IMR-90 (cell line): ENCODE measurements around the gene MEIOB. TPM values are rescaled to one million over a fixed set of nuclear protein-coding genes. Genes with fewer than 3 reads are reported as not detected.

Experiments
- ATAC-seq: fragments of 200-7000 bp; cut with Tn5 transposase; 2 replicates; pipeline ENCODE4 v1.9.1; 2020; ENCODE audit warnings: low read depth, mild to moderate bottlenecking, moderate library complexity
- BruUV-seq: library from RNA; stranded (reverse); fragments of 400-500 nt; replicated peaks from 2 replicates; lab custom pipeline; 2021; lab: Mats Ljungman, UMichigan
- CTCF ChIA-PET: fragments of 300-600 bp; formaldehyde crosslinking; extraction: SDS; loops from one replicate; lab custom pipeline; 2021; ENCODE audit warnings: antibody characterized with exemption; lab: Yijun Ruan, JAX
- POLR2A ChIA-PET: fragments of 300-600 bp; sonication (Branson Sonifier 250); formaldehyde crosslinking; loops from one replicate; lab custom pipeline; 2022; ENCODE audit warnings: antibody characterized with exemption; ENCODE audit not compliant: unreplicated experiment; lab: Charles Lee
- DNase-seq: peaks from one replicate; pipeline ENCODE4 v3.0.0; 2013
- H2AFZ ChIP-seq: replicated peaks from 2 replicates; pipeline ENCODE3; 2013; ENCODE audit warnings: low read length, mild to moderate bottlenecking; ENCODE audit not compliant: poor library complexity
- H2AK5ac ChIP-seq: 2 replicates; pipeline ENCODE4 v1.6.1; 2013; ENCODE audit warnings: low read depth, low read length, inconsistent platforms
- H2AK9ac ChIP-seq: replicated peaks from 2 replicates; pipeline ENCODE3; 2013; ENCODE audit warnings: mild to moderate bottlenecking, low read depth, low read length, moderate library complexity; ENCODE audit not compliant: poor library complexity
- H2BK120ac ChIP-seq: 2 replicates; pipeline ENCODE4 v1.6.1; 2013; ENCODE audit warnings: low read depth, low read length, inconsistent platforms
- H2BK15ac ChIP-seq: 3 replicates; pipeline ENCODE4 v1.6.1; 2013; ENCODE audit warnings: low read depth, low read length, inconsistent platforms
- H2BK20ac ChIP-seq: 2 replicates; pipeline ENCODE4 v1.6.1; 2013; ENCODE audit warnings: low read depth, mild to moderate bottlenecking, inconsistent platforms, low read length, moderate library complexity
- H2BK5ac ChIP-seq: 2 replicates; pipeline ENCODE4 v1.6.1; 2013; ENCODE audit warnings: mild to moderate bottlenecking, low read depth, low read length, inconsistent platforms; ENCODE audit not compliant: poor library complexity, severe bottlenecking
- H3K14ac ChIP-seq: replicated peaks from 2 replicates; pipeline ENCODE4 v1.6.1; 2013; ENCODE audit warnings: low read depth, low read length, inconsistent platforms
- H3K18ac ChIP-seq: 2 replicates; pipeline ENCODE4 v1.6.1; 2013; ENCODE audit warnings: low read depth, low read length, control low read depth
- H3K23ac ChIP-seq: 2 replicates; pipeline ENCODE4 v1.6.1; 2013; ENCODE audit warnings: low read depth, low read length, inconsistent platforms
- H3K27ac ChIP-seq: 2 replicates; pipeline ENCODE4 v1.5.1; 2013; ENCODE audit warnings: mild to moderate bottlenecking, control low read depth, low read length; ENCODE audit not compliant: insufficient read depth
- H3K27me3 ChIP-seq: 2 replicates; pipeline ENCODE4 v1.6.1; 2013; ENCODE audit warnings: low read length; ENCODE audit not compliant: control insufficient read depth, insufficient read depth
- H3K36me3 ChIP-seq: 2 replicates; pipeline ENCODE4 v1.6.1; 2013; ENCODE audit warnings: low read length, mixed read lengths; ENCODE audit not compliant: control insufficient read depth, insufficient read depth
- H3K4ac ChIP-seq: 2 replicates; pipeline ENCODE4 v1.6.1; 2013; ENCODE audit warnings: low read depth, low read length, inconsistent platforms
- H3K4me1 ChIP-seq: 2 replicates; pipeline ENCODE4 v1.6.1; 2013; ENCODE audit warnings: low read length, mixed read lengths; ENCODE audit not compliant: control insufficient read depth, insufficient read depth
- H3K4me2 ChIP-seq: 2 replicates; pipeline ENCODE4 v1.6.1; 2013; ENCODE audit warnings: low read depth, mild to moderate bottlenecking, control low read depth, low read length, moderate library complexity
- H3K4me3 ChIP-seq: 2 replicates; pipeline ENCODE4 v1.5.1; 2013; ENCODE audit warnings: low read depth, mild to moderate bottlenecking, control low read depth, low read length, moderate library complexity; ENCODE audit not compliant: insufficient read depth
- H3K56ac ChIP-seq: 2 replicates; pipeline ENCODE4 v1.6.1; 2013; ENCODE audit warnings: low read length, inconsistent platforms; ENCODE audit not compliant: insufficient read depth; ENCODE audit errors: extremely low read depth
- H3K79me1 ChIP-seq, 2 experiments: 2 replicates each; pipeline ENCODE4 v1.6.1; 2013; ENCODE audit warnings: low read length in 2 of 2, inconsistent platforms in 1 of 2, low read depth in 1 of 2
- H3K9ac ChIP-seq: 2 replicates; pipeline ENCODE4 v1.6.1; 2013; ENCODE audit warnings: low read depth, low read length, control low read depth
- H3K9me1 ChIP-seq: 2 replicates; pipeline ENCODE4 v1.6.1; 2013; ENCODE audit warnings: low read length, inconsistent platforms; ENCODE audit not compliant: insufficient read depth
- H3K9me3 ChIP-seq: 2 replicates; pipeline ENCODE4 v1.6.1; 2013; ENCODE audit warnings: low read length; ENCODE audit not compliant: control insufficient read depth, insufficient read depth
- H4K20me1 ChIP-seq: 2 replicates; pipeline ENCODE4 v1.6.1; 2013; ENCODE audit warnings: low read length, inconsistent platforms; ENCODE audit not compliant: insufficient read depth
- H4K5ac ChIP-seq: 2 replicates; pipeline ENCODE4 v1.6.1; 2013; ENCODE audit warnings: mild to moderate bottlenecking, low read depth, low read length, control low read depth
- H4K8ac ChIP-seq, 2 experiments: 2 replicates each; pipeline ENCODE4 v1.6.1; 2013; ENCODE audit warnings: low read depth in 2 of 2, low read length in 2 of 2, control low read depth in 1 of 2, inconsistent platforms in 1 of 2
- H4K91ac ChIP-seq: 2 replicates; pipeline ENCODE4 v1.6.1; 2013; ENCODE audit warnings: low read depth, low read length, inconsistent platforms; ENCODE audit not compliant: insufficient read depth
- CEBPB ChIP-seq: IDR thresholded peaks from 2 replicates; pipeline ENCODE4 v1.6.1; 2012; ENCODE audit warnings: low read depth, low read length, improper control_type of control experiment
- RCOR1 ChIP-seq: IDR thresholded peaks from 2 replicates; pipeline ENCODE4 v1.6.1; 2012; ENCODE audit warnings: mild to moderate bottlenecking, low read length, improper control_type of control experiment; ENCODE audit not compliant: insufficient replicate concordance
- RFX5 ChIP-seq: IDR thresholded peaks from 2 replicates; pipeline ENCODE4 v1.8.0; 2012; ENCODE audit warnings: low read depth, mild to moderate bottlenecking, low read length, moderate library complexity
- WGBS, 2 experiments: methylation state at CpG; one replicate each; pipeline versions ENCODE4 v1.1.5 to v1.1.7; 2013; ENCODE audit warnings: missing lambda C conversion rate in 2 of 2; ENCODE audit not compliant: insufficient read length in 1 of 2; ENCODE audit errors: extremely low coverage in 2 of 2; 5-methylcytosine and 5-hydroxymethylcytosine counted together
- dilution Hi-C: fragments of 300-500 bp; cut with HindIII; formaldehyde crosslinking; loops from one replicate; pipeline ENCODE4 v1.14.3; 2018; ENCODE audit warnings: low sequenced_read_pairs; ENCODE audit not compliant: unreplicated experiment
- in situ Hi-C: fragments of 300-500 bp; cut with MboI; formaldehyde crosslinking; loops from 3 replicates; pipeline ENCODE4 v1.14.3; 2019; ENCODE audit warnings: low sequenced_read_pairs, inconsistent platforms, mixed read lengths
- intact Hi-C: fragments of 100-400 bp; cut with micrococcal nuclease; formaldehyde crosslinking; loops from 2 replicates; pipeline ENCODE4 v1.10.0; 2022
- polyA plus RNA-seq, 3 experiments: library from polyadenylated mRNA; depleted of rRNA; stranded (reverse); fragments of >200 nt; gene quantifications; 2 replicates each; pipeline ENCODE4 v1.2.3, GENCODE V29; 2012; ENCODE audit warnings: low replicate concordance in 1 of 3
- total RNA-seq: library from RNA; depleted of rRNA; stranded (reverse); fragments of >200 nt; gene quantifications from 2 replicates; pipeline ENCODE4 v1.2.3, GENCODE V29; 2012
- TF ChIP-seq, protein P1 (sequence below): conservative IDR thresholded peaks from 2 replicates; pipeline ENCODE4 v1.5.1; 2012; ENCODE audit warnings: mild to moderate bottlenecking, low read depth, low read length, improper control_type of control experiment

The MEIOB gene
- total and polyA plus RNA-seq, 2 of the 4 experiments (the other 2 are of a cell fraction): 0.14 TPM; not detected in 1

- Histone ChIP-seq H3K14ac (no peak overlapping the region), H3K9me3 (no peaks in the 10 kb centered on the region), H2AK5ac (no peak overlapping the region), H3K23ac (no peak overlapping the region), H3K56ac (no peak overlapping the region), H4K20me1 (0 out of 2 replicates have a peak, but pooled peaks cover 4% of the 10 kb centered on the region), H3K27ac (no peak overlapping the region), H3K36me3 (no peaks in the 10 kb centered on the region), H2BK20ac (no peak overlapping the region), H3K79me1 (no peaks in the 10 kb centered on the region), H3K18ac (no peak overlapping the region), H3K4me1 (peaks cover 2% of the 10 kb centered on the region; the same call in 1 of the 2 replicates), H4K8ac (no peak overlapping the region), H2AK9ac (no peak overlapping the region), H3K4me3 (no peak overlapping the region), H2AFZ (no peak overlapping the region), H3K9ac (no peak overlapping the region), H4K5ac (no peak overlapping the region), H2BK120ac (no peak overlapping the region), H2BK5ac (no peak overlapping the region), H3K27me3 (peaks cover 35% of the 10 kb centered on the region), H4K91ac (no peak overlapping the region), H2BK15ac (no peak overlapping the region), H3K4ac (no peak overlapping the region), H3K4me2 (no peak overlapping the region), H3K9me1 (no peaks in the 10 kb centered on the region)
- in situ Hi-C loops (loop anchor here (25.0 kb wide), 1 partner anchor 512 kb away; no protein-coding TSS in a partner anchor), dilution Hi-C loops (no loop called here), intact Hi-C loops (no loop called here)
- CTCF ChIA-PET: no interaction called here
- POLR2A ChIA-PET: no interaction called here
- BruUV-seq: no TSS peak
- DNase-seq (no peak), ATAC-seq (no peak)
- 48% methylated on average over 2 of the region's 6 CpGs; no CpG with 5 or more reads in 1 of the 2 experiments for WGBS, 2 experiments
- TF ChIP-seq RCOR1 (no peak), CEBPB (no peak), RFX5 (no peak)
- TF ChIP-seq, protein P1, sequence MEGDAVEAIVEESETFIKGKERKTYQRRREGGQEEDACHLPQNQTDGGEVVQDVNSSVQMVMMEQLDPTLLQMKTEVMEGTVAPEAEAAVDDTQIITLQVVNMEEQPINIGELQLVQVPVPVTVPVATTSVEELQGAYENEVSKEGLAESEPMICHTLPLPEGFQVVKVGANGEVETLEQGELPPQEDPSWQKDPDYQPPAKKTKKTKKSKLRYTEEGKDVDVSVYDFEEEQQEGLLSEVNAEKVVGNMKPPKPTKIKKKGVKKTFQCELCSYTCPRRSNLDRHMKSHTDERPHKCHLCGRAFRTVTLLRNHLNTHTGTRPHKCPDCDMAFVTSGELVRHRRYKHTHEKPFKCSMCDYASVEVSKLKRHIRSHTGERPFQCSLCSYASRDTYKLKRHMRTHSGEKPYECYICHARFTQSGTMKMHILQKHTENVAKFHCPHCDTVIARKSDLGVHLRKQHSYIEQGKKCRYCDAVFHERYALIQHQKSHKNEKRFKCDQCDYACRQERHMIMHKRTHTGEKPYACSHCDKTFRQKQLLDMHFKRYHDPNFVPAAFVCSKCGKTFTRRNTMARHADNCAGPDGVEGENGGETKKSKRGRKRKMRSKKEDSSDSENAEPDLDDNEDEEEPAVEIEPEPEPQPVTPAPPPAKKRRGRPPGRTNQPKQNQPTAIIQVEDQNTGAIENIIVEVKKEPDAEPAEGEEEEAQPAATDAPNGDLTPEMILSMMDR: no peak
These were observed 2.9 kb upstream of the MEIOB start for GRCh38 chr16:1874854-1875253.
